Astrocyte of the cerebellum (primary cell): Measurements from ENCODE around the gene ACSL1.

Experiments used
- DNase-seq: peaks from one replicate; pipeline ENCODE4 v3.0.0-alpha.2; 2011; ENCODE audit warnings: low read depth
- H3K4me3 ChIP-seq: 2 replicates; pipeline ENCODE4 v1.5.1; 2011; ENCODE audit warnings: mild to moderate bottlenecking, low read depth, low read length, moderate library complexity
- in situ Hi-C: cut with HindIII; loops from 2 replicates; pipeline ENCODE4 v1.10.0; 2017; ENCODE audit warnings: low sequenced_read_pairs
- TF ChIP-seq, protein P1 (sequence below): IDR thresholded peaks from 2 replicates; pipeline ENCODE4 v1.5.1; 2012; ENCODE audit warnings: low read length, low read depth, moderate library complexity, mild to moderate bottlenecking; ENCODE audit errors: missing control alignments

The ACSL1 gene

DNA sequence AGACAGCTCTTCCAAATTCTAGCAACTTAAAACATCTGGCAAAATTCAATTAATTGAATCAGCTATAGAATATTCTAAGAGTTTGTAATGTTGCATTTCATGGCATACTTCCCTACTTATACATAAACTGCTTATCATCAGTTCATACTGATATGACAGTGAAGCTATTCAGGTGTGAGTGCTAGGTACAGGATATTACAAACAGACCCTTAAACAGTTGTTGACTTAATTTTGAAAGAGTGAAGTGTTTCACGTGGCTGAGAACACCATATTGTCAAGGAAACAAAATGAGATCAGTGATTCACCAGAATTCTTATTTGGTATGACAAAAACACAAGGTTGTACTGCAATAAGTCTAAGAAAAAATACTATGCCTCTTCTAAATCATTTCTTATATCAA is 119.3 kb downstream of the ACSL1 start:
- TF ChIP-seq, protein P1, sequence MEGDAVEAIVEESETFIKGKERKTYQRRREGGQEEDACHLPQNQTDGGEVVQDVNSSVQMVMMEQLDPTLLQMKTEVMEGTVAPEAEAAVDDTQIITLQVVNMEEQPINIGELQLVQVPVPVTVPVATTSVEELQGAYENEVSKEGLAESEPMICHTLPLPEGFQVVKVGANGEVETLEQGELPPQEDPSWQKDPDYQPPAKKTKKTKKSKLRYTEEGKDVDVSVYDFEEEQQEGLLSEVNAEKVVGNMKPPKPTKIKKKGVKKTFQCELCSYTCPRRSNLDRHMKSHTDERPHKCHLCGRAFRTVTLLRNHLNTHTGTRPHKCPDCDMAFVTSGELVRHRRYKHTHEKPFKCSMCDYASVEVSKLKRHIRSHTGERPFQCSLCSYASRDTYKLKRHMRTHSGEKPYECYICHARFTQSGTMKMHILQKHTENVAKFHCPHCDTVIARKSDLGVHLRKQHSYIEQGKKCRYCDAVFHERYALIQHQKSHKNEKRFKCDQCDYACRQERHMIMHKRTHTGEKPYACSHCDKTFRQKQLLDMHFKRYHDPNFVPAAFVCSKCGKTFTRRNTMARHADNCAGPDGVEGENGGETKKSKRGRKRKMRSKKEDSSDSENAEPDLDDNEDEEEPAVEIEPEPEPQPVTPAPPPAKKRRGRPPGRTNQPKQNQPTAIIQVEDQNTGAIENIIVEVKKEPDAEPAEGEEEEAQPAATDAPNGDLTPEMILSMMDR = no peak
- no peak for DNase-seq
- H3K4me3 ChIP-seq = no peak overlapping the region
- in situ Hi-C loops = no loop called here

DNA sequence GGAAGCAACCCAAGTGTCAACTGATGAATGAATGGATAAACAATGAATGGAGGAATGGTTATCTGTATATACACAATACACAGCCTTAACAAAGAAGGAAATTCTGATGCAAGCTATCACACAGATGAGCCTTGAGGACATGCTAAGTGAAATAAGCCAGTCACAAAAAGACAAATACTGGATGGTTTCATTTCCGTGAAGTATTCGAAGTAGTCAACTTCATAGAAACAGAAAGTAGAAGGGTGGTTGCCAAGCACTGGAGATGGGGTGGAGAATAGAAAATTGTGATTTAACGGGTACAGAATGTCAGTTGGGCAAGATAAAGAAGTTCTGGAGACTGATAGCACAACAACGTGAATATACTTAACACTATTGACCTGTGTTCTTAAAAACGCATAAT is 120.1 kb downstream of the ACSL1 start:
- in situ Hi-C loops = no loop called here
- TF ChIP-seq, protein P1 = no peak
- no peak for DNase-seq
- H3K4me3 ChIP-seq = no peak overlapping the region
